ENCODE results near the gene OPCML.

OPCML gene

DNA sequence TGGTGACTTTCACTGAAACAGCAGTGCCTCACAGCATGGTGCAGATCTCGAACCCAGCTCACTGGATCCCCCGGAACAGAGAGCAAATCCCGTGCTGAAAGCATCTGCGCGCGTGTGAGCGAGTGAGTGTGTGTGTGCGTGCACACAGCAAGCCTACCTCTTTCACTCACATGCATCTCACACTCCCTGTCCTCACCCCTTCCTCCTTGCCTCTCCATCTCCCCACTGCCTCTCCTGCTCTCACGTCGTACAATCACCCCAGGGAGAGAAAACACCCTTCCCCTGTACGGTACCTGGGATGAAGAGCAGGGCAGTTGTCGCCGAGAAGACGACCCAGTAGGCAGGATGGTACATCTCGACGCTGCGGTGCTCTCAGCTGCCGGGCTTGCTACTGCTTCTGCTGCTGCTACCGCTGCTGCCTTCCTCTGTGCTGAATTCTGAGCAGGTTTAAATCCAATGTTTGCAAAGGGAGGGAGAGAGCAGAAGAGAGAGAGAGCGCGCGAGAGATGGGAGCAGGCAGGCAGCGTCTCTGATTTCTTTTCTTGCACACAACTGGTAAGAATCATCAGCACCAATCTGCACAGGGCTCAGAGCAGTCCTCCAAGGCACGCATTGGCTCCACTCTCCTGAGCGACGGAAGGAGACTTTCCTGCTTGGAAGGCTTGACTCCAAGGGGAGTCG lies at the start of gene OPCML:
Gene OPCML, minus strand, starts transcription at position 531 of the 681 bp plus-strand sequence.
- TF ChIP-seq ZFX (IDR thresholded peaks at IDR 0.05; ENCODE audit: borderline replicate concordance), result no peak
- TF ChIP-seq, protein P1, sequence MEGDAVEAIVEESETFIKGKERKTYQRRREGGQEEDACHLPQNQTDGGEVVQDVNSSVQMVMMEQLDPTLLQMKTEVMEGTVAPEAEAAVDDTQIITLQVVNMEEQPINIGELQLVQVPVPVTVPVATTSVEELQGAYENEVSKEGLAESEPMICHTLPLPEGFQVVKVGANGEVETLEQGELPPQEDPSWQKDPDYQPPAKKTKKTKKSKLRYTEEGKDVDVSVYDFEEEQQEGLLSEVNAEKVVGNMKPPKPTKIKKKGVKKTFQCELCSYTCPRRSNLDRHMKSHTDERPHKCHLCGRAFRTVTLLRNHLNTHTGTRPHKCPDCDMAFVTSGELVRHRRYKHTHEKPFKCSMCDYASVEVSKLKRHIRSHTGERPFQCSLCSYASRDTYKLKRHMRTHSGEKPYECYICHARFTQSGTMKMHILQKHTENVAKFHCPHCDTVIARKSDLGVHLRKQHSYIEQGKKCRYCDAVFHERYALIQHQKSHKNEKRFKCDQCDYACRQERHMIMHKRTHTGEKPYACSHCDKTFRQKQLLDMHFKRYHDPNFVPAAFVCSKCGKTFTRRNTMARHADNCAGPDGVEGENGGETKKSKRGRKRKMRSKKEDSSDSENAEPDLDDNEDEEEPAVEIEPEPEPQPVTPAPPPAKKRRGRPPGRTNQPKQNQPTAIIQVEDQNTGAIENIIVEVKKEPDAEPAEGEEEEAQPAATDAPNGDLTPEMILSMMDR (IDR thresholded peaks at IDR 0.05), result no peak
- no peak within 1 kb of the TSS for H3K27ac ChIP-seq

DNA sequence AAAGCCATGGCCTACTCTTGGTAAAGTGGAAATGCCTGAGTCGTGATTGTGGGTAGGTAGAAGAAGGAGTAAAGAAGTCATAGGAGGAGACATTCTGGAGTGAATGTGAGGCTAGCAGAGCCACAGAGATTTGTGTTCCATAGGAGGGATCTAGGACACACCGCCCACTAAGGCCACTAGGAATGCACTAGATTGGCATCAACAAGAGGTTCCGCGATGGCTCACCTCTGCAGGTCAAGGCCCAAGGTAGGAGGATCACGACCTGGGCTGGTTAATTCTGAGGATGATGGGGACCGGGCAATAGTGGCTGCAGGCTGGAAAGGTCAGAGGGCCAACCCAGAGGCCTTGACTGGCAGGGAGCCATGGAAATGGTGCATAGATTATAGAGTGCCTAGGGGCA lies 48.8 kb upstream of the OPCML start:
- no peak for TF ChIP-seq ZFX (IDR thresholded peaks at IDR 0.05; ENCODE audit: borderline replicate concordance)
- TF ChIP-seq, protein P1 (IDR thresholded peaks at IDR 0.05), result no peak

DNA sequence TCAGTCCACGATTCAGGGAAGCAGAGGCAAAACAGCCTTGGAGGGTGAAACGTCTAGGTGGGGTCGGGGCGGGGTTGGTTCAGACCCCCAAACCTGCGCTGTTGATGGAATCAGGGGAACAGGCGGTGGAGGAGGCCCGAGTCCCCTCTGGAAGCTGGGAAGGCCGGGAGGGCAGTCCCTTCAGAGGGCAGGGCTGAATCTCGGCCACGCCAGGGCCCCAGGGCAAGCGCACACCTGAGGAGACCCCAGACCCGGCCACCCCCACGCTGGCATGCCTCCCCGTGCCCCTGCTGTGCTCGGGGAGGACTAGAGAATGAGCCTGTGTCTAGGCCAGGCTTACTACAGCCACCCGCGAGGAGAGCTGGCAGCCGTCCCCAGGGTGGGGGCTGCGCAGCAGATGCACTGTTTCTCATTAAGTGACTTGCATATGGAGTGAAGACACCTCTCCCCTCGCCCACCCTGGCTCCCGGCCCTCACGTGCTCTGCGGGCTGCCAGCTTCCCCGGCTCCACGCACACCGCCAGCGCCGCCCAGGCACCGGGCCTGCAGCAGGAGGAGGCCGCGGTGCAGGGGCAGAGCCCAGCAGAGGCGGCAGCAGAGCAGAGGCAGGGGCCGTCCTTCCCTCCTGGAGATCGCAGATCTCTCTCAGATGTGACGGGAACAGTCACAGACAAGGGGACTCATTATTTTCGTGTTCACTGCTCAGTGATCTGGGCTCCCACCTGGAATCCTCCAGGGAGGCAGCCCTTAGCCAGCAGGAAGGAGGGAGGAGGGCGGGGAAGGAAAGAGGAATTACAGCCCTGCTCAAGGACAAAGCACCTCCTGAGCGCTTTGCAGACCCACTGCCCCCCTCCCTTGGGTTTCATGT lies 47.1 kb upstream of the OPCML start:
- no peak overlapping the region for H3K27ac ChIP-seq
- TF ChIP-seq ZFX (IDR thresholded peaks at IDR 0.05; ENCODE audit: borderline replicate concordance), result no peak
- TF ChIP-seq, protein P1 (IDR thresholded peaks at IDR 0.05), result no peak

More for the DNA sequence above, 48.8 kb upstream of the OPCML start:
- H3K27ac ChIP-seq, result no peak overlapping the region

DNA sequence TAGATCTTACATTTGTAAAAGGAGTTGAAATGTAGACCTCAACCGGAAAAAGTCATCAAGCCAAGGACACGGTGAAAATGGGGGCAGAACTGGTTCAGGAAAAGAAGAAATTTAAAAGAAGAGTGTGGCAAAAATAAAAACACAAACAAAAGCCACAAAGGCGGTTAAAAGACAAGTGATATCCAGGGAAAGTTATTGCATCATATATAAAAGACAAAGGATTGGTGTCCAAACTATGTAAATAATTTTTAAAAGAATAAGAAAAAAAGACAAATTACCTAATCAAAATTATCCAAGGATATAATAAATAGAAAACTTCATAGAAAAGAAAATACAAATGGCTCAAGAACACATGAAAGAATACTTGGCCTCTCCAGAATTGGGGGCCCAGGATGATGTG lies 45.1 kb upstream of the OPCML start:
- H3K27ac ChIP-seq, result no peak overlapping the region
- TF ChIP-seq, protein P1 (IDR thresholded peaks at IDR 0.05), result no peak
- TF ChIP-seq ZFX (IDR thresholded peaks at IDR 0.05; ENCODE audit: borderline replicate concordance), result no peak

DNA sequence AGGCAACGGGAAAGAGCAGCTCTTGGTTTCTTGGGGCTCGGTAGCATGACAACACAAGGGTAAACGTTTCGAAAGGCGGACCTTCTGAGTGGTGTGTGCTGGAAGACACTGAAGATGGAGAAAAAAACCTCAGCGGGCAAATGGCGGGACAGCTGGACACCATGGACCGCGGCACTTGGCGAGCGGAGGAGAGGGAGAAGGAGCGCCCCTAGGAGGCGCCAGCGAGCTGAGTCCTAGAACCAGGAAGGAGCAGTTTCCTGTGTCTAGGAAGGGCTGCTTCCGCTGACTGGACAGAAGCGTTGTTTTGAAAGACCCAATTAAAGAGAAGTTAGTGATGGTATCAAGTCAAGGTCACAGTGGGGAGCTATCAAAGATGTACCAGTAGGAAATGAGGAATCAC lies 44.0 kb upstream of the OPCML start:
- TF ChIP-seq ZFX (IDR thresholded peaks at IDR 0.05; ENCODE audit: borderline replicate concordance), result no peak
- TF ChIP-seq, protein P1 (IDR thresholded peaks at IDR 0.05), result peak; percentile 90
- H3K27ac ChIP-seq, result no peak overlapping the region

DNA sequence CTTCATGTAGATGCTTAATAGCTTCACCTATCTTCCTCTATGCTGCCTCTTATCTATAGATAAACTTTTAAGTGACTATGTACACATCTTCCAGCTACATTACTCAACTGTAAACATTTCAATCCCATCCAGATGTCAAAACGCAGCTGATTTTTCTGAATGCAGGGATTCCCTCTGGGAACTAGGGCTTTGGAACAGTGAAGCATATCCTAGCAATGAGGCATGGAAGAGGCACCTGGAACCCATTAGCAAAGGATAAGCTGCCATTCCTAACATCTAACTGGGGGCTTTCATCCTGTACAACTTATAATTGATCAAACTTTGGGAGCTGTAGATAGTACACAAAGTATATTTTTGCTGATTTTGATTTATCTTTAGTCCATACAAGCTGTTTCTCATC lies 40.8 kb upstream of the OPCML start:
- no peak overlapping the region for H3K27ac ChIP-seq
- TF ChIP-seq ZFX (IDR thresholded peaks at IDR 0.05; ENCODE audit: borderline replicate concordance), result no peak
- TF ChIP-seq, protein P1 (IDR thresholded peaks at IDR 0.05), result no peak

DNA sequence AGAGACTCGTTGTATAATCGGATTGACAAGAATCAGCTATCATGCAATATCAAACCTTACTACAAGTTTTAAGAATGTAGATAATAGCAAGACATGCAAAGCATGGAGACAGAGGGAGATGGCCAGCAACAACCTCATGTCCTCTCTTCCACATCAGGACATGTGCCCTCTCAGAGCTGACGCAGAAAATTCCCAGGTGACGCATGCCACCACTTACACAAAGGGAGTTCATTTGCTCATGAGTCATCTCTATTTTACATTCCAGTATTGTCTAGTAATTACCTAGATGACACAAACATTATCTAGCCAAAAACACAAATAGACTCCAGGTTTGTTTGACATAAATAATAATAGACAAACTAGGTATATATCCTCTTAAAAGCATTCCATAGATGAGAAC lies 38.1 kb upstream of the OPCML start:
- TF ChIP-seq, protein P1 (IDR thresholded peaks at IDR 0.05), result no peak
- TF ChIP-seq ZFX (IDR thresholded peaks at IDR 0.05; ENCODE audit: borderline replicate concordance), result no peak
- no peak overlapping the region for H3K27ac ChIP-seq
